Loucy (cell line): ENCODE data around the gene CD74.

Experiments
- H2AFZ ChIP-seq: fragments of 200-600 bp; sonication (generic); 2 replicates; pipeline ENCODE4 v1.6.0; 2016; ENCODE audit warnings: antibody characterized with exemption, mild to moderate bottlenecking, low read length, moderate library complexity
- H3F3A ChIP-seq: fragments of 200-600 bp; 2 replicates; pipeline ENCODE4 v1.6.0; 2016; ENCODE audit warnings: antibody characterized with exemption, low read depth, mild to moderate bottlenecking
- H3K27me3 ChIP-seq: fragments of 200-600 bp; sonication (generic); 2 replicates; pipeline ENCODE4 v1.6.1; 2014; ENCODE audit warnings: low read length, mild to moderate bottlenecking; ENCODE audit not compliant: insufficient read depth, poor library complexity, severe bottlenecking
- H3K36me3 ChIP-seq: fragments of 200-600 bp; sonication (generic); 2 replicates; pipeline ENCODE4 v1.6.1; 2016; ENCODE audit warnings: low read length; ENCODE audit not compliant: insufficient read depth
- H3K4me1 ChIP-seq: fragments of 200-600 bp; sonication (generic); 2 replicates; pipeline ENCODE4 v1.5.1; 2014; ENCODE audit warnings: low read length, mild to moderate bottlenecking; ENCODE audit not compliant: insufficient read depth, poor library complexity, severe bottlenecking
- H3K4me2 ChIP-seq: fragments of 200-600 bp; sonication (generic); 2 replicates; pipeline ENCODE4 v1.6.0; 2014; ENCODE audit warnings: antibody characterized with exemption, low read length, low read depth, mild to moderate bottlenecking; ENCODE audit not compliant: poor library complexity, severe bottlenecking
- H3K4me3 ChIP-seq: fragments of 200-600 bp; sonication (generic); 2 replicates; pipeline ENCODE4 v1.5.1; 2014; ENCODE audit warnings: low read length, mild to moderate bottlenecking, mixed read lengths; ENCODE audit not compliant: poor library complexity, severe bottlenecking
- H3K79me2 ChIP-seq: fragments of 200-600 bp; sonication (generic); 2 replicates; pipeline ENCODE4 v1.6.1; 2014; ENCODE audit warnings: low read length; ENCODE audit not compliant: insufficient read depth
- H3K9ac ChIP-seq: fragments of 200-600 bp; sonication (generic); 2 replicates; pipeline ENCODE4 v1.6.0; 2014; ENCODE audit warnings: mild to moderate bottlenecking, low read depth, low read length, moderate library complexity; ENCODE audit not compliant: poor library complexity, severe bottlenecking
- H3K9me2 ChIP-seq: fragments of 200-600 bp; sonication (generic); replicated peaks from 2 replicates; pipeline ENCODE4 v1.6.1; 2016; ENCODE audit warnings: low read depth, low read length, mixed read lengths
- H3K9me3 ChIP-seq: fragments of 200-600 bp; sonication (generic); 2 replicates; pipeline ENCODE4 v1.6.1; 2014; ENCODE audit warnings: mild to moderate bottlenecking, antibody characterized with exemption, low read length, low read depth; ENCODE audit not compliant: insufficient read depth
- H4K20me1 ChIP-seq: fragments of 200-600 bp; sonication (generic); 2 replicates; pipeline ENCODE4 v1.6.0; 2014; ENCODE audit warnings: antibody characterized with exemption, low read length, mild to moderate bottlenecking; ENCODE audit not compliant: insufficient read depth, poor library complexity, severe bottlenecking
- CTCF ChIP-seq: fragments of 200-600 bp; sonication (generic); conservative IDR thresholded peaks from 2 replicates; pipeline ENCODE4 v1.5.1; 2014; ENCODE audit warnings: mild to moderate bottlenecking, antibody characterized with exemption, low read length
- EZH2phosphoT487 ChIP-seq: fragments of 200-600 bp; IDR thresholded peaks from 2 replicates; pipeline ENCODE4 v1.6.1; 2018; ENCODE audit warnings: antibody characterized with exemption, mild to moderate bottlenecking, moderate library complexity, borderline replicate concordance

CD74 gene

DNA sequence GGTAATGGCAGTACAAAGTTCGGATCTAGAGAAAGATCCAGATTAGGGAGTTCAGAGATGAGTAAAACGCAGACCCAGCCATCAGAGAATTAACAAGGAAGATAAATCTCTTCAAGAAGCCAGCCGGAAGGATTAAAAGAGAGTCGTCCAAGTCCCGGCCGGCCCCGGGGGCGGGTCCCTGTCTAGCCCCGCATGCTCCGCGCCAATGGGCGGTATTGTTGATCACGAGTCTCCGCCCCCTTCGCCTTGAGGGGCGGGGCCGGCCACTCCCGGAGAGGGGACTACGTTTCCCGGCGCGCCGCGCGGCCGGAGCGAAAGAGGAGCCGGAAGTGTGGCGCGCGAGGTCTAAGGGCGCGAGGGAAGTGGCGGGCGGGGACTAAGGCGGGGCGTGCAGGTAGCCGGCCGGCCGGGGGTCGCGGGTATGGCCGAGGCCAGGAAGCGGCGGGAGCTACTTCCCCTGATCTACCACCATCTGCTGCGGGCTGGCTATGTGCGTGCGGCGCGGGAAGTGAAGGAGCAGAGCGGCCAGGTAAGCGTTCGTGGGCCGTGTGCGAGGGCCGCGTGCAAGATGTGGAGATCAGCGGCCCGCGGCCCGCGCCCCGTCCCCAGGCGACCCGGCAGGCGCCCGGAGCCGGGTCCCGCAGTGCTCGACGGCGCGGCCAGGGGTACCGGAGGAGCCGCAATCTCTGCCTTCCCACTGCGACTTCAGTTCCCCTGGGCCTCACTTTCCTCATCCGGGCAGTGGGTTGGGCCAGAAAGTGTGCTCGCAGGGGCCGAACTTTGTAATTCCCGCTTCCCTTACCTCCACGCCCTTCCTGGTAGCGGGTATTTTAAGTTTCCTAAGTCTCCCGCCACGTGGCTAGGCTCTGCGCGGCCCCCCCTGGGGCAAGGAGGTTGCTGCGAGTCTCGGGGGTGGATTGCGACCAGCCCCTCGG, 55.1 kb downstream of the CD74 start, which contains the start of gene TCOF1:
Gene TCOF1, plus strand, starts transcription at position 372 of the 935 bp plus-strand sequence. Its CDS starts 50 bp downstream, at position 422.
- no peaks in the 10 kb centered on the region for H3K27me3 ChIP-seq
- H3K9me3 ChIP-seq: no peaks in the 10 kb centered on the region
- H3K4me1 ChIP-seq: peaks cover 26% of the 10 kb centered on the region
- peak within 1 kb of the TSS; percentile 83 for H3K9ac ChIP-seq
- peak within 1 kb of the TSS; percentile 81 for H2AFZ ChIP-seq
- no peaks in the 10 kb centered on the region for H3K9me2 ChIP-seq
- TF ChIP-seq EZH2phosphoT487 (no peak), CTCF (no peak)
- H3K79me2 ChIP-seq: peaks cover 49% of the 10 kb centered on the region
- peaks cover 26% of the 10 kb centered on the region for H4K20me1 ChIP-seq
- H3F3A ChIP-seq: no peaks in the 10 kb centered on the region
- H3K4me3 ChIP-seq: peak within 1 kb of the TSS; percentile 86
- peaks cover 16% of the 10 kb centered on the region; the same call in 1 of the 2 replicates for H3K36me3 ChIP-seq
- H3K4me2 ChIP-seq: peak within 1 kb of the TSS; percentile 87

DNA sequence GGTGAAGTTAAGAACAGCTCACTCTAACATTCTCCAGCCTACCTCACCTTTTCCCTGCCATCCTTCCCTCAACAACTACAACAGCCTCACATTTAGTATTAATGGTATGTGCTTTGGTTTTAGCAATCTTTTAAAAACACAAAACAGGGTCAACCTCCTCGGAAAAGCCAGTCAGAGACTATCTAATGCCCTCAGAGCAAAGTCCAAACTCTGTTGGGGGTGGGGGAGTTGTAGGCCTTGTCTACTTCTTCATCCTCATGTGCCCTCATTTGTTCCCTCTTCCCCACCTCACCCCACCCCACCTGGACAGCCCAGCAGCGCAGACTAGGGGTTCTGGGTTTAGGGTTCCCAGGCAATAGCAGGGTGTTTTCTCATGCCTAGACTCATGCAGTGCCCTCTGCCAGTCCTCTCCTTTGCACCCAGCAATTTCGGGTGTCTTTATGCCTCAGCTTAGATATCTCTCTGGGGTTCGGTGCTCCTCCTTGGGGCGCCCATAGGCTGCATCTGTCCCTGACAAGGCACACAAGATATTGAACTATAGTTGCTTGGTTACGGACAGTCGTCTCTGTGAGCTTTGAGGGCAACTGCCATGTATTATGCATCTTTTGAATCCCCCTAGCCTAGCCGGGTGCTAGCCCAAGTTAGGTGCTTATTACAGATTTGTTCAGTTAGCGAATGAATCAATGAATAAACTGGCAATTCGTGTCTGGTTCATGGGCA, 56.0 kb downstream of the CD74 start:
- peak overlapping the region; percentile 16 for H3K9ac ChIP-seq
- peak overlapping the region; percentile 81 for H2AFZ ChIP-seq
- H3K4me1 ChIP-seq: peaks cover 27% of the 10 kb centered on the region

More for the DNA sequence above, 56.0 kb downstream of the CD74 start:
- Histone ChIP-seq H4K20me1 (peaks cover 26% of the 10 kb centered on the region), H3F3A (no peaks in the 10 kb centered on the region), H3K4me2 (peak overlapping the region; percentile 65), H3K79me2 (peaks cover 42% of the 10 kb centered on the region), H3K27me3 (no peaks in the 10 kb centered on the region), H3K36me3 (peaks cover 8% of the 10 kb centered on the region; the same call in 1 of the 2 replicates), H3K4me3 (peak overlapping the region; percentile 86), H3K9me3 (no peaks in the 10 kb centered on the region), H3K9me2 (no peaks in the 10 kb centered on the region)
- TF ChIP-seq EZH2phosphoT487 (no peak), CTCF (no peak)
